Skin of body (tissue), 3 donors: Measurements from ENCODE around the gene SPATA31A6. TPM values are rescaled to one million over a fixed set of nuclear protein-coding genes. Genes with fewer than 3 reads are reported as not detected.
"Not testable (repeated sequence)": the region's sequence is repeated elsewhere in the genome, so short reads cannot be mapped to it uniquely, and the experiment has no call there.

ENCODE experiments used
- DNase-seq: peaks from one replicate; lab custom pipeline; 2025; lab: John Stamatoyannopoulos, UW
- small RNA-seq: library from RNA; depleted of rRNA; stranded (forward); fragments of <200 nt; gene quantifications from one replicate; pipeline ENCODE3, GENCODE V24; 2014; ENCODE audit warnings: low replicate concordance
- total RNA-seq: library from RNA; depleted of rRNA; stranded (reverse); fragments of >200 nt; gene quantifications from one replicate; pipeline ENCODE4 v1.2.3, GENCODE V29; 2014

SPATA31A6 gene
- not detected for total RNA-seq

GRCh38 chr9:42183359-42183758 lies at the start of gene SPATA31A6:
Gene SPATA31A6 (plus strand): TSS chr9:42183659. CDS start chr9:42183688, 29 bp downstream.
- DNase-seq, result not testable (repeated sequence)

GRCh38 chr9:42160299-42160698 lies 23.2 kb upstream of the SPATA31A6 start:
- DNase-seq, result not testable (repeated sequence)

- DNase-seq, result not testable (repeated sequence)
Observed at GRCh38 chr9:42219861-42220260, 36.4 kb downstream of the SPATA31A6 start.

- not testable (repeated sequence) for DNase-seq
Observed at GRCh38 chr9:42223230-42223629, 39.8 kb downstream of the SPATA31A6 start.

- DNase-seq, result not testable (repeated sequence)
Observed at GRCh38 chr9:42233031-42233430, 49.6 kb downstream of the SPATA31A6 start.

GRCh38 chr9:42234610-42235009 lies 51.2 kb downstream of the SPATA31A6 start:
- not testable (repeated sequence) for DNase-seq

- not testable (repeated sequence) for DNase-seq
Observed at GRCh38 chr9:42235352-42235991, 52.0 kb downstream of the SPATA31A6 start.

- not testable (repeated sequence) for DNase-seq
Observed at GRCh38 chr9:42236097-42236496, 52.6 kb downstream of the SPATA31A6 start.

- DNase-seq, result not testable (repeated sequence)
Observed at GRCh38 chr9:42237381-42237780, 53.9 kb downstream of the SPATA31A6 start.

- DNase-seq, result not testable (repeated sequence)
Observed at GRCh38 chr9:42238862-42239261, 55.4 kb downstream of the SPATA31A6 start.

Small RNAs within 50 kb of the gene (small RNA-seq; reads per million reads assigned to genes)
- not detected for gene AL445584.3

Other genes with a start within 250 kb of the SPATA31A6 start
- 7.6 TPM for gene CNTNAP3B, start 54.2 kb upstream of the SPATA31A6 start, total RNA-seq